CD8-positive, alpha-beta memory T cell (primary cell): ENCODE results near the gene ATAD3B. TPM values are rescaled to one million over a fixed set of nuclear protein-coding genes. Genes with fewer than 3 reads are reported as not detected.
"Not testable (repeated sequence)": the region's sequence is repeated elsewhere in the genome, so short reads cannot be mapped to it uniquely, and the experiment has no call there.

Source experiments
- CTCF ChIA-PET: fragments of 350-600 bp; sonication (Branson Sonifier 250); formaldehyde crosslinking; loops from one replicate; lab custom pipeline; 2021; ENCODE audit warnings: antibody characterized with exemption; lab: Charles Lee
- POLR2A ChIA-PET: fragments of 350-600 bp; sonication (Branson Sonifier 250); formaldehyde crosslinking; loops from one replicate; lab custom pipeline; 2021; ENCODE audit warnings: antibody characterized with exemption; lab: Charles Lee
- DNase-seq, 5 donors: peaks; one replicate each; pipeline versions ENCODE4 v3.0.0 to v3.0.0-alpha.2; 2020 to 2022; ENCODE audit warnings: mixed read lengths in 1 of 5
- H3K27ac ChIP-seq: one replicate; pipeline ENCODE4 v1.7.0; 2013; ENCODE audit warnings: low read depth, mild to moderate bottlenecking, low read length, moderate library complexity
- H3K27me3 ChIP-seq: 2 replicates; pipeline ENCODE4 v1.7.0; 2013; ENCODE audit warnings: low read length, mild to moderate bottlenecking; ENCODE audit not compliant: insufficient read depth, poor library complexity, severe bottlenecking
- H3K36me3 ChIP-seq: 2 replicates; pipeline ENCODE4 v1.7.0; 2013; ENCODE audit warnings: mild to moderate bottlenecking, low read length, moderate library complexity; ENCODE audit not compliant: insufficient read depth
- H3K4me1 ChIP-seq: 2 replicates; pipeline ENCODE4 v1.7.0; 2013; ENCODE audit warnings: mild to moderate bottlenecking, low read length, moderate library complexity; ENCODE audit not compliant: insufficient read depth
- H3K4me3 ChIP-seq: 2 replicates; pipeline ENCODE4 v1.7.0; 2013; ENCODE audit warnings: mild to moderate bottlenecking, low read length
- H3K9me3 ChIP-seq: 2 replicates; pipeline ENCODE4 v1.7.0; 2013; ENCODE audit warnings: mild to moderate bottlenecking, low read length
- H3K27ac Mint-ChIP-seq, 8 donors: one replicate each; pipeline ENCODE4 v1.8.0; 2020 to 2021; ENCODE audit warnings: mixed read lengths in 8 of 8, mild to moderate bottlenecking in 6 of 8, inconsistent platforms in 3 of 8, moderate library complexity in 3 of 8
- H3K27me3 Mint-ChIP-seq, 2 donors: one replicate each; pipeline ENCODE4 v1.8.0; 2020 to 2021; ENCODE audit warnings: mixed read lengths in 2 of 2, mild to moderate bottlenecking in 1 of 2, moderate library complexity in 1 of 2
- H3K36me3 Mint-ChIP-seq, 3 donors: one replicate each; pipeline ENCODE4 v1.8.0; 2020 to 2021; ENCODE audit warnings: mixed read lengths in 3 of 3, inconsistent platforms in 1 of 3, mild to moderate bottlenecking in 1 of 3
- H3K4me1 Mint-ChIP-seq, 3 donors: one replicate each; pipeline ENCODE4 v1.8.0; 2020 to 2021; ENCODE audit warnings: mixed read lengths in 3 of 3, inconsistent platforms in 1 of 3, mild to moderate bottlenecking in 1 of 3
- H3K4me3 Mint-ChIP-seq, 7 donors: one replicate each; pipeline ENCODE4 v1.8.0; 2020 to 2021; ENCODE audit warnings: mixed read lengths in 7 of 7, mild to moderate bottlenecking in 6 of 7, moderate library complexity in 4 of 7, inconsistent platforms in 2 of 7
- H3K9me3 Mint-ChIP-seq, 5 donors: one replicate each; pipeline ENCODE4 v1.8.0; 2020 to 2022; ENCODE audit warnings: mixed read lengths in 5 of 5, mild to moderate bottlenecking in 3 of 5, moderate library complexity in 2 of 5, inconsistent platforms in 1 of 5
- polyA plus RNA-seq: library from polyadenylated mRNA; unstranded; fragments of 300-500 nt; fragmentation: Illumina TruSeq; gene quantifications from one replicate; pipeline ENCODE4 v1.2.3, GENCODE V29; 2021
- total RNA-seq, 2 experiments: library from RNA; stranded (reverse); gene quantifications; one replicate each; pipeline ENCODE4 v1.2.3, GENCODE V29; 2021

ATAD3B gene
- total and polyA plus RNA-seq, 3 experiments from 2014 or later: 7.9 to 86.6 (median 81.6) TPM

DNA sequence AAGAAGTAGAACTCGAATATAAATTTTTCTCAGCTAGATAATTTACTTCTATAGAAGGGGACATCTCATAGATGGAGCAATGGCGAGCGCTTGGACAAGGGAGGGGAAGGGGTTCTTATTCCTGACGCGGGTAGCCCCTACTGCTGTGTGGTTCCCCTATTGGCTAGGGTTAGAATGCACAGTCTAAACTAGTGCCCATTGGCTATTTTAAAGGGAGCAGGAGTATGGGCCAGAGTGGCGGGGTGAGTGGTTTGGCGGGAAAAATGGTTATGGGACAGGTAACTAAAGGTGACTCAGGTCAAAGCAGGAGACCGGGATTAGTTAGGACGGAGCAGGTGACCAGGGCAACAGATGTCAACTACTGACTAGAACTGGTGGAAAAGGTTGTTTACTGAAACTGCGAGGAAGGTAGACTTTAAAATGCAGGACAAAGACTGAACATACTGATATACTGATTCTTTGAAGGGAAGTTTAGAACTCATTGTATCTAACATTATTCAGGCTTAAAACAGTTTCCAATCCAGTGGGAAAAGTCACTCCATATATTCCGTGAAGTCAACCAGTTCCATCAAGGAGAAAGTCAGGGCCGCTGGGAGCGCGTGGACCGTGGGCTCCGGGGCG is 39.5 kb downstream of the ATAD3B start:
- Mint-ChIP-seq H3K9me3 (no peaks in the 10 kb centered on the region), H3K27me3 (peaks cover 0 to 3% of the 10 kb centered on the region in 2 donors), H3K4me1 (peaks cover 8 to 15% (median 11%) of the 10 kb centered on the region in 3 donors), H3K27ac (peak overlapping the region; percentile 69 to 95 (median 92)), H3K36me3 (peaks cover 0 to 10% (median 0%) of the 10 kb centered on the region in 3 donors), H3K4me3 (peak overlapping the region; percentile 79 to 98 (median 87))
- DNase-seq: peak in 1 of 5 donors; percentile 10
- H3K9me3 ChIP-seq: no peaks in the 10 kb centered on the region
- no peaks in the 10 kb centered on the region for H3K36me3 ChIP-seq
- peak overlapping the region; percentile 93 for H3K27ac ChIP-seq
- H3K27me3 ChIP-seq: no peaks in the 10 kb centered on the region
- ChIA-PET CTCF (interaction anchor here (0.7 kb wide), 1 partner anchor 138 kb away, joined by 3 read pairs; no protein-coding TSS in a partner anchor), POLR2A (interaction anchor here (0.5 to 1.0 kb wide), 3 partner anchors 12 to 118 kb away, joined by 3 to 5 read pairs (median 4); partner anchors contain the start of gene MRPL20)
- H3K4me3 ChIP-seq: peak overlapping the region; percentile 88
- H3K4me1 ChIP-seq: peaks cover 7% of the 10 kb centered on the region

DNA sequence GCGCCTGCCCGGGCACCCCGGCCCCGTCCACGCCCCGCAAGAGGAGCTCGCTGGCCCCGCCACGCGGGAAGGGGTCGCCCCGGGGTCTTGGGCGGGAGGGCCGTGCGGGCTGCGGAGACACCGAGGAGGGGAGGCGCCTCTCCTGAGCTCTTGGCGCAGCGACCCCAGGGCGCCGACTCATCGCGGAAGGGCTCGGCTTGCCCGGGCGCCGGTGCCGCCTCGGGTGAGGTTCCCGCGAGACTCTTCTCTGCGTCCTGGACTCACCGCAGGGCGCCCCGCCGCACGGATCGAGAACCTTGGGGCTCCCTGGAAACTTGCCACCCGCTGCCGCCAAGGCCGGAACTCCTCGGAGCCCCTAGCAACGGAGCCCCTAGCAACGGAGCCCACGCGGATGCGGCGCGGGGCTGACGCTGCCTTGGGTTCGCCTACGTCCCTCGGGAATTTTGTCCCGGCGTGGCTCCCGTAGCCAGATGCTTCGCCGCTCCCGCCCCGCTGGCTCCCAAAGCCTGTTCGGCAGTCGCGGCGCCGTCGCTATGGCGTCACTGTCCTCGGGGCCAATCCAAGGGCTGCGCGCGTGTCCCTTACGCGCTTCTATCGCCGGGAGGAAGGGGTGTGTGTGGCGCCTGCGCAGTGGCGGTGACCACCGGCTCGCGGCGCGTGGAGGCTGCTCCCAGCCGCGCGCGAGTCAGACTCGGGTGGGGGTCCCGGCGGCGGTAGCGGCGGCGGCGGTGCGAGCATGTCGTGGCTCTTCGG is 40.1 kb downstream of the ATAD3B start, which contains the start of gene ATAD3A:
Gene ATAD3A, plus strand, starts transcription at position 630 of the 753 bp plus-strand sequence. Its CDS starts 107 bp downstream, at position 737.
- Mint-ChIP-seq H3K4me1 (peaks cover 8 to 15% (median 11%) of the 10 kb centered on the region in 3 donors), H3K27me3 (peaks cover 0 to 3% of the 10 kb centered on the region in 2 donors), H3K9me3 (no peaks in the 10 kb centered on the region), H3K36me3 (peaks cover 0 to 12% (median 0%) of the 10 kb centered on the region in 3 donors), H3K4me3 (peak within 1 kb of the TSS; percentile 88 to 98 (median 93)), H3K27ac (peak within 1 kb of the TSS; percentile 84 to 96 (median 94))
- H3K27ac ChIP-seq: peak within 1 kb of the TSS; percentile 93
- CTCF ChIA-PET: no interaction called here
- no peaks in the 10 kb centered on the region for H3K27me3 ChIP-seq
- no peaks in the 10 kb centered on the region for H3K36me3 ChIP-seq
- peak within 1 kb of the TSS; percentile 88 for H3K4me3 ChIP-seq
- DNase-seq: peak; percentile 92 to 96 (median 94)
- H3K9me3 ChIP-seq: no peaks in the 10 kb centered on the region
- peaks cover 7% of the 10 kb centered on the region for H3K4me1 ChIP-seq
- POLR2A ChIA-PET: interaction anchor here (0.5 to 1.0 kb wide), 2 partner anchors 12 to 105 kb away, joined by 3 to 5 read pairs; partner anchors contain the start of gene MRPL20

DNA sequence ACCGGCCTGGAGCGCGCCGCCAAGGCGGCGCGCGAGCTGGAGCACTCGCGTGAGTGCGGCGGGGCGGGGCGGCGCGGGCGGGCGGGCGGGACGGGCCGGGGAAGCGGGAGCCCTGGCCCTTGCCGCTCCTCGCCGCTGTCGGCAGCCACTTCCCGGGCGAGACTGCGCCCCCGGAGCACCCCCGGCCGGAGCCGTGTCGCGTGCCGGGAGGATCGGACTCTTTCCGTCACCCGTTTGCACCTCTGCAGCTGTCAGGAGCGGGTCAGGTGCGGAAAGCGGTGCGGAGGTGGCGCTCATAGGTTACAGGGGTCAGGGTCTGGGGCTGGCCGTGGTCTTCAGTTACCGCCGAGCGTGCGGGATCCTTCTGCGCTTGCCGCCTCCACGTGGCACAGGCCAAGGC is 40.9 kb downstream of the ATAD3B start:
- H3K4me3 ChIP-seq, H3K9me3 ChIP-seq, H3K27me3 ChIP-seq, H3K9me3 Mint-ChIP-seq, H3K27me3 Mint-ChIP-seq, H3K36me3 ChIP-seq, H3K27ac ChIP-seq, CTCF ChIA-PET, H3K4me1 ChIP-seq, POLR2A ChIA-PET: not testable (repeated sequence)
- Mint-ChIP-seq H3K4me1 (peaks cover 8 to 15% (median 11%) of the 10 kb centered on the region in 3 donors), H3K4me3 (peak overlapping the region; percentile 55 to 82 (median 69)), H3K36me3 (peaks cover 0 to 14% (median 0%) of the 10 kb centered on the region in 3 donors), H3K27ac (peak overlapping the region in 4 of 8 donors; percentile 41 to 93 (median 49))
- peak in 2 of 5 donors; percentile 15 to 35 for DNase-seq

DNA sequence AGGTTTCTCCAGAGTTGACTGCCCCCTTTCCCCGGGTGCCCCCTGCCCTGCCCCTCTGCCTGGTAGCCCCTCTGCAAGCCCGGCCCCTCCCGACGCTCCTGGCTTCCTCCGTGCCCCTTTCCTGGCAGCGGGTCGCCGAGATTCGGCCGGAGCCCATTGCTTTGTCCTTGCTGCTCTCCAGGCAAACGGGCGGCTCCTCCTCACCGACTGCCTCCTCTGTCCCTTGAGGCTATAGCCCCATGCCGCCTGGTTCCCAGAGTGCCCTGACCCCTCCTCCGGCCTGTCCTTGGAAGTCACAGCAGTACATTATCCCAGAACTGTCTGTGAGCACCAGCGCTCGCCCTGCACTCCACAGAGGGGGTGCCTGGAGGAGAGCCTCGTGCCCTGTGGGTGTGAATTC is 42.1 kb downstream of the ATAD3B start:
- H3K4me1 ChIP-seq, CTCF ChIA-PET, H3K9me3 ChIP-seq, H3K27me3 Mint-ChIP-seq, POLR2A ChIA-PET, H3K27ac ChIP-seq, H3K9me3 Mint-ChIP-seq, DNase-seq, H3K27me3 ChIP-seq, H3K36me3 ChIP-seq, H3K4me3 ChIP-seq: not testable (repeated sequence)
- peak overlapping the region in 6 of 7 donors; percentile 32 to 60 (median 57) for H3K4me3 Mint-ChIP-seq
- peaks cover 8 to 15% (median 11%) of the 10 kb centered on the region in 3 donors for H3K4me1 Mint-ChIP-seq
- H3K27ac Mint-ChIP-seq: peak overlapping the region in 2 of 8 donors; percentile 68 to 76
- peaks cover 0 to 23% (median 8%) of the 10 kb centered on the region in 3 donors for H3K36me3 Mint-ChIP-seq

DNA sequence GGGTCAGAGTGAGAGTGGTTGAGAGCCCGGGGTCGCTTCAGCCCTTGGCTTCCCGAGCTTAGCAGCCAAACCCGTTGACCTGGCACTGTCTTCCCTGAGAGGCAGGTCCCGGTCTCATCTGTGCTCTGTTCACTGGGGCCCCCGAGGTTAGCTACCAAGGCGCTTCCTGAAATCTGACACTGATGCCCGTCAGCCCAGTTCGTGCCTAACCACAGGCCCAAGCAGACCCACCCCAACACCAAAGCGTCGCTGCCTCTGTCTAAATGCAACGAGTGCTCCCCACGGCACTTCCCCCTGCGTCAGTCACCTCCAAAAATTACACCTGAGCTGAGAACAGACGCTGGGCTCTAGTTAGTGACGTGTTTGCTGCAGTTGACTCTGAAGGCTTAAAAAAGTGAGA is 42.8 kb downstream of the ATAD3B start:
- DNase-seq, H3K9me3 ChIP-seq, CTCF ChIA-PET, H3K4me1 ChIP-seq, POLR2A ChIA-PET, H3K27me3 Mint-ChIP-seq, H3K4me3 Mint-ChIP-seq, H3K36me3 ChIP-seq, H3K4me3 ChIP-seq, H3K27ac ChIP-seq, H3K27me3 ChIP-seq, H3K9me3 Mint-ChIP-seq: not testable (repeated sequence)
- peaks cover 8 to 15% (median 11%) of the 10 kb centered on the region in 3 donors for H3K4me1 Mint-ChIP-seq
- peaks cover 0 to 26% (median 8%) of the 10 kb centered on the region in 3 donors for H3K36me3 Mint-ChIP-seq
- peak overlapping the region in 1 of 8 donors; percentile 38 for H3K27ac Mint-ChIP-seq

DNA sequence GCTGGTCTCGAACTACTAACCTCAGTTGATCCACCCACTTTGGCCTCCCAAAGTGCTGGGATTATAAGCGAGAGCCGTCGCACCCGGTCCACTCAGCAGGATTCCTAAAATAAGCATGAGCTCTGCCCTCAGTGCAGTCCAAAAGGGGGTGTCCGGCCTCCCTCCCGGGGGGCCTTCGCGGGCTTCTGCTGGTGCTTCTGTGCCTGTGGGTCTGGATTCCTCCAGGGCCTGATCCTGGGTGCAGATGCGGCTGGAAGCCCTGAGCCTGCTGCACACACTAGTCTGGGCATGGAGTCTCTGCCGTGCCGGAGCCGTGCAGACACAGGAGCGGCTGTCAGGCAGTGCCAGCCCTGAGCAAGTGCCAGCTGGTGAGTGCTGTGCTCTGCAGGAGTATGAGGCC is 45.4 kb downstream of the ATAD3B start:
- POLR2A ChIA-PET, H3K4me3 Mint-ChIP-seq, H3K4me1 ChIP-seq, H3K9me3 ChIP-seq, DNase-seq, H3K9me3 Mint-ChIP-seq, CTCF ChIA-PET, H3K4me1 Mint-ChIP-seq, H3K36me3 ChIP-seq, H3K27ac ChIP-seq, H3K4me3 ChIP-seq, H3K27me3 Mint-ChIP-seq, H3K27me3 ChIP-seq: not testable (repeated sequence)
- Mint-ChIP-seq H3K36me3 (peaks cover 0 to 33% (median 8%) of the 10 kb centered on the region in 3 donors), H3K27ac (peak overlapping the region in 1 of 8 donors; percentile 50)

DNA sequence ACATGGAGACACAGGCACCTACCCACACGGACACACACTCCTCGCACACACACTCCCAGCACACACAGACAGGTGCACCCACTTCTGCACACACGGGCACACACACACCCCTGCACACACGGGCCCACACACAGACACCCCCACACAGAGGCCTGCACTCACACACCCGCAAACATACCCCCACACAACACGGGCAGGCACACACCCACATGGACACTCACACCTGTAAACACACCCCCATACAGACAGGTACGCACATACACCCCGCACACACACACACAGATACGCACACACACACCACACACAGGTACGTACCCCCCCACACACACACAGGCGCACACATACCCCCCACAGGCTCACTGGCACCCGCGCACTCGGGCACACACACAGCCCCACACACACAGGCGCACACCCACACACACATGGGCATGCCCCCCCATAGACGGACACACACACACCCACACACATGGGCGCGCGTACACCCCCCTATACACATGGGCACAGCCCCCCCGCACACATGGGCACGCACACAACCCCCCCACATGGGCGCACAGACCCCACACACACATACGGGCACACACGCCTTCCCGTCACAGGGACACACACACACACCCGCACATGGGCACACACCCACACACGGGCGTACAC is 46.5 kb downstream of the ATAD3B start:
- Histone ChIP-seq H3K27me3 (no peaks in the 10 kb centered on the region), H3K36me3 (peaks cover 6% of the 10 kb centered on the region), H3K27ac (no peak overlapping the region), H3K9me3 (no peaks in the 10 kb centered on the region), H3K4me1 (no peaks in the 10 kb centered on the region), H3K4me3 (no peak overlapping the region)
- ChIA-PET POLR2A (no interaction called here), CTCF (no interaction called here)
- H3K4me1 Mint-ChIP-seq: peaks cover 2 to 3% (median 3%) of the 10 kb centered on the region in 3 donors
- peak overlapping the region in 1 of 7 donors; percentile 64 for H3K4me3 Mint-ChIP-seq
- no peaks in the 10 kb centered on the region for H3K9me3 Mint-ChIP-seq
- peaks cover 0 to 40% (median 8%) of the 10 kb centered on the region in 3 donors for H3K36me3 Mint-ChIP-seq
- no peak overlapping the region for H3K27ac Mint-ChIP-seq
- DNase-seq: no peak
- H3K27me3 Mint-ChIP-seq: no peaks in the 10 kb centered on the region
